Measurements from ENCODE around the gene PTH2.

PTH2 gene

DNA sequence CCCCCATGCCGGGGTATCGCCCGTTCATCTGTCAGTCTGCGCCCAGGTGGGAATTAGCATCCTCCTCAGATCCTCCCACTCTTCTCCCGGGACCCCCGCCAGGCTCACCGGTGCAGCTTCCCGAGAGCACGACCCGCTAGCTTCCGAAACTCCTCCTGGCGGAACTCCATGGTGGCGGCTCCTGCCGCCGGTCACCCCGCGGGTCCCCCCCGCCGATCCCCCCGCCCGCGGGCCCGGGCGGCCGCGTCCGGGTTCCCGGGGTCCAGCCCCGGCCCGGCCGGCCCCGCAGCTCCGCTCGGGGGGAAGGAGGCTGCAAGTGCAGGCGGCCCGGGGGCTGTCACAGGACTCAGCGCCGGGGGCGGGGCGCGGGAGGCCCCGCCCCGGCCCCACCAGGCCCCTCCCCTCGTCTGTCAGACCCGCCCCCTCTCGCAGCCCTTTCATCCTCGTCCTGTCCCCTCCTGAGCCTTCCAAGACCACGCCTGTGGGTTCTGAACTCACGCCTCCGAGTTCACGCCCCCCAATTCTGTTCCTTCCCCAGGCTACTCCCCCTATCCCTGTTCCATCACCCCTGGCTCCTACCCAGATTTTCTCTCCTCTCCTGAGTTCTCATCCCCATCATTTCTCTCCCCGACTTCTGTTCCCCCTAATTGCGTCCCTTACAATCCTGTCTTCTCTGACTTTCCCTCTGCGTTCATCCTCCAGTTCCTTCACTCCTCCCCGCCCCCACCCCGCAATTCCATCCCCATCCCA lies 18.1 kb upstream of the PTH2 start, which contains the start of gene SLC17A7:
TSS of gene SLC17A7 (minus strand) at position 318 of the 750 bp plus-strand sequence. CDS start at position 170, 148 bp downstream.
- DNase-seq (ENCODE audit: extremely low read depth, low read depth): no peak
- TF ChIP-seq, protein P1, sequence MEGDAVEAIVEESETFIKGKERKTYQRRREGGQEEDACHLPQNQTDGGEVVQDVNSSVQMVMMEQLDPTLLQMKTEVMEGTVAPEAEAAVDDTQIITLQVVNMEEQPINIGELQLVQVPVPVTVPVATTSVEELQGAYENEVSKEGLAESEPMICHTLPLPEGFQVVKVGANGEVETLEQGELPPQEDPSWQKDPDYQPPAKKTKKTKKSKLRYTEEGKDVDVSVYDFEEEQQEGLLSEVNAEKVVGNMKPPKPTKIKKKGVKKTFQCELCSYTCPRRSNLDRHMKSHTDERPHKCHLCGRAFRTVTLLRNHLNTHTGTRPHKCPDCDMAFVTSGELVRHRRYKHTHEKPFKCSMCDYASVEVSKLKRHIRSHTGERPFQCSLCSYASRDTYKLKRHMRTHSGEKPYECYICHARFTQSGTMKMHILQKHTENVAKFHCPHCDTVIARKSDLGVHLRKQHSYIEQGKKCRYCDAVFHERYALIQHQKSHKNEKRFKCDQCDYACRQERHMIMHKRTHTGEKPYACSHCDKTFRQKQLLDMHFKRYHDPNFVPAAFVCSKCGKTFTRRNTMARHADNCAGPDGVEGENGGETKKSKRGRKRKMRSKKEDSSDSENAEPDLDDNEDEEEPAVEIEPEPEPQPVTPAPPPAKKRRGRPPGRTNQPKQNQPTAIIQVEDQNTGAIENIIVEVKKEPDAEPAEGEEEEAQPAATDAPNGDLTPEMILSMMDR (IDR thresholded peaks at IDR 0.05; ENCODE audit: low read depth, low read length): no peak

DNA sequence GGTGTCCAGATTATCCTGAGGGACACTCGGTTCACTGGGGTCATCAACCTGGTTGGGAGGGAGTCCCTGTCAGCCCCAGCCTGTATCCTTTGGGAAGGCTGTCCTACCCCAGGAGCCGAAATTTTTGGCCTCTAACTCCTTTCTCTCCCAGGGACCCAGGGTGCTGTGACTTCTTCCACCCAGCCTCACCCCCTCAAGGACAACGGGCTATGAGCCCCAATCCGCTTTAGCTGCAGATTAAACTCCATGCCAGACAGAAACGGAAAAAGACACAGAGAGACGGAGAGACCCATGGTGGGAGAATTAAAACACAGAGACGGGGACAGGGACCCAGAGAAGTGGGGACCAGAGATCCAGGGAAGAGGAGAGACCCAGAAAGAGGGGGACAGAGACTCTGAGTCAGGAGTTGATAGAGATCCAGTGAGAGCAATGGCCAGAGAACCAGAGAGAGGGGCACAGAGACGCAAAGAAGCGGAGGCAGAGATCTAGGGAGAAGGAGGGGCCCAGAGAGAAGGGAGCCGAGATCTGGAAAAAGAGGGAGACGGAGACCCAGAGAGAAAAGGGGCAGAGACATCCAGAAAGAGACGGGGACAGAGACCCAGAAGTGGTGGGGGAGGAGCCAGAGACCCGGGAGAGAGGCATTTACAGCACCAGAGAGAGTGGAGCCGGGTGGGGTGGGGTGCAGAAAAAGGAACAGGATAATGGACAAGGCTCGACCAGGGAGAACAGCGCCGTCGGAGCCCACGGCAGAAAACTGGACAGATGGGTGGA lies 17.4 kb upstream of the PTH2 start:
- DNase-seq (ENCODE audit: extremely low read depth, low read depth): no peak
- TF ChIP-seq, protein P1 (IDR thresholded peaks at IDR 0.05; ENCODE audit: low read depth, low read length): no peak

DNA sequence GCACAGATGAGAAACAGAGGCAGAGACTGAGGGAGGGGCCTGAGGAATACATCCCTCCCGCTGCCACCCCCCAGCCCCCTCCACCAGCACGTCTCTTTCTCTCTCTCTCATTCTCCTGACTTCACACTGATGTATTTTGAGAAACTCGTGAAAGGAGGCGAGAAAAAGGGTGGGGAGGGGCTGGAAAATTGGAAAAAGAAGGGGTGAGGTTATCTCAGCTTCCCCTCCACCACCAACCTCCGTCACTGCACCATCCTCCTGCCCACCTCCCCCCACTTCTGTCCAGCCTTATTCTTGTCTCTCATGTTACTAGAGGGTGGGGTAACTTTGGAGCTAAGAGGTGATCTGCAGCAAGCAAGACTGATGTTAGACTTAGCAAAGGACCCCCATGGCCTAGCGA lies 16.6 kb upstream of the PTH2 start:
- no peak for DNase-seq (ENCODE audit: extremely low read depth, low read depth)
- TF ChIP-seq, protein P1 (IDR thresholded peaks at IDR 0.05; ENCODE audit: low read depth, low read length): no peak

DNA sequence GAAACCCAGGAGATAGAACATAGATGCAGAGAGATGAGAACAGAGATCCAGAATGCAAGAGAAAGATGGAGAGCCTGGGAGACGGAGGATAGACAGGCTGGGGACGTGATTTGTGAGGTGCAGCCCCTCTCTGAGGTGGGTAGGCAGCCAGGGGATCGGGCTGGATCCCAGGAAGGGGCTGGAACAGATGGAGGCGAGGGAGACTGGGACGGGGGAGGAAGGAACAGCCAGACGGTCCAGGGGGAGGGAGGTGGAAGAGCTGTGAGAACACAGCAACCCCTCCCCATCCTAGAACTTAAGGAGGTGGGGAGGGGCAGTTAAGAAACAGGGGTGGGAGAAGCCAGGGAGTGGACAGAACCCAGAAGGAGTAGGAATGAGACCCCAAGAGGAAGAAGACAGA lies 15.0 kb upstream of the PTH2 start:
- TF ChIP-seq, protein P1 (IDR thresholded peaks at IDR 0.05; ENCODE audit: low read depth, low read length): no peak
- no peak for DNase-seq (ENCODE audit: extremely low read depth, low read depth)

DNA sequence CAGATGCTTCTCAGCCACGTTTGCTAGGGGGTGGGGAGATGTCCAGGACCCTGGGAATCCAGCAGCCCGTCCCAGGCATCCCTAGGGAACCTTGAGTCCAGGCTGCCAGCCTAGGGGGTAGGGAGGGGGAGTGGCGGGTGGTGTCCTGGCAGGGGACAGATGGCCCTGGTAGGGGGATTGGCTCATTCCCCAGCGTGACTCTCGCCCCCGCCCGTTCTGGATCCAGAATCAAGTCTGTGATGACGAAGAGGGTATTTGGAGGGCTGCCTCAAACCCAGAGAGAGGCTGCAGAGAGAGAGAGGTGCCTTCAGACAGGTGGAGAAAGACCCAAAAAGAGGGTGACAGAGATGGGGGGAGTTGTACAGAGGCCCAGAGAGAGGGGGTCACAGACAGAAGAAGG lies 14.0 kb upstream of the PTH2 start:
- no peak for DNase-seq (ENCODE audit: extremely low read depth, low read depth)
- TF ChIP-seq, protein P1 (IDR thresholded peaks at IDR 0.05; ENCODE audit: low read depth, low read length): no peak

DNA sequence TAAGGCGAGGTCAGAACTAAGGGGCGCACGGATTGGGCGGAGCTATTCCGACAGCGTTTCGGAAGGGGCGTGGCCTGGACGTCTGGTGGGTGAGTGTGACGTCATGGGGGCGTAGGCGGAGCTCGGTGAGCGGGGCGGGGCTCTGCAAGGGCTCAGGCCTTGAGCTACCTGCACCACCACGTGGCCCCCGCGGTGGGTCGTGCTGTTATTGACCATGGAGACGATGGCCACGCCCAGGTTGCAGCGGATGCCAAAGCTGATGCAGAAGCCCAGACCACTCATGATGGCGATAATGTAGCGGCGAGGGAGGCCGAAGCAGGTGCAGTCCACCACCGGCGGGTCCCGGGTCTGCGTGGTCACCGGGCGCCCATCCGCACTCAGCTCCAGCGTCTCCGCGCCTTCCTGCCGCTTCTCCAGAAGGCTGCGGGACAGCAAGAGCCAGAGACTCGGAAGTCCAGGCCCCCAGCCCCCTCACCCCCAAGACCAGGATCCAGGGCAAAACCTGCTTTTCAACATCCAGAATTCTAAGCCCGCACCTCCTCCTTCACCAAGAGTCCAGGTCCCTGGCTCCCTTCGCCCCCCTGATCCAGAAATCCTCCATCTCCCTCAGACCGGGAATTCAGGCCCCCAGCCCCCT lies 13.3 kb upstream of the PTH2 start:
- no peak for DNase-seq (ENCODE audit: extremely low read depth, low read depth)
- TF ChIP-seq, protein P1 (IDR thresholded peaks at IDR 0.05; ENCODE audit: low read depth, low read length): no peak

DNA sequence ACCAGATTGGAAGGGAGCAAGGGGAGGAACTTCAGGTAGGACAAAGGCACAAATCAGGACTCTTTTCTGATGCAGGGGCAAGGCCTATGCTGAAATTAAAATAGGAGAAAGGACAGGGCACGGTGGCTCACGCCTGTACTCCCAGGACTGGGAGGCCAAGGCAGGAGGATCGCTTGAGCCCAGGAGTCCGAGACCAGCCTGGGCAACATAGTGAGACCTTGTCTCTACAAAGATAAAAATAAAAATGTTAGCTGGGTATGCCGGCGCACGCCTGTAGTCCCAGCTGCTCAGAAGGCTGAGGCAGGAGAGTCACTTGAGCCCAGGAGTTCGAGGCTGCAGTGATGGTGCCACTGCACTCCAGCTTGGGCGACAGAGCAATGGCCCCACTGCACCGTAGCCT lies 12.4 kb upstream of the PTH2 start:
- TF ChIP-seq, protein P1 (IDR thresholded peaks at IDR 0.05; ENCODE audit: low read depth, low read length): no peak
- DNase-seq (ENCODE audit: extremely low read depth, low read depth): no peak

Data from AG09319 (cell line).